Bronchial epithelial cell (primary cell): Measurements from ENCODE around the gene PRKG1. TPM values are rescaled to one million over a fixed set of nuclear protein-coding genes. Genes with fewer than 3 reads are reported as not detected.
"Not testable (repeated sequence)": the region's sequence is repeated elsewhere in the genome, so short reads cannot be mapped to it uniquely, and the experiment has no call there.

Experiments used
- DNase-seq: peaks from one replicate; pipeline ENCODE4 v3.0.0-alpha.2; 2010; ENCODE audit warnings: low read depth
- FAIRE-seq: peaks from 2 replicates; lab custom pipeline; 2011; peaks lifted over from hg19 to GRCh38; lab: Jason Lieb, UNC
- H3K27me3 ChIP-seq: 2 replicates; pipeline ENCODE4 v1.5.1; 2011; ENCODE audit warnings: low read length; ENCODE audit not compliant: control insufficient read depth, insufficient read depth
- H3K36me3 ChIP-seq: 2 replicates; pipeline ENCODE4 v1.5.1; 2011; ENCODE audit warnings: low read length; ENCODE audit not compliant: control insufficient read depth, insufficient read depth
- H3K4me3 ChIP-seq: 2 replicates; pipeline ENCODE4 v1.5.1; 2011; ENCODE audit warnings: mild to moderate bottlenecking, low read depth, low read length, control low read depth
- CTCF ChIP-seq: IDR thresholded peaks from 2 replicates; pipeline ENCODE4 v1.5.1; 2011; ENCODE audit warnings: mild to moderate bottlenecking, moderate library complexity, low read length, control low read depth, inconsistent platforms; ENCODE audit not compliant: insufficient read depth, severe bottlenecking
- total RNA-seq: library from RNA; depleted of rRNA; stranded (reverse); fragments of >200 nt; gene quantifications from 2 replicates; pipeline ENCODE4 v1.2.1, GENCODE V29; 2014

Gene PRKG1
- total RNA-seq, 1 donor from 2014 or later = 0.26 TPM

- no peak for TF ChIP-seq CTCF
- no peaks in the 10 kb centered on the region for H3K36me3 ChIP-seq
- H3K4me3 ChIP-seq = no peak overlapping the region
- FAIRE-seq (no peak), DNase-seq (no peak)
- H3K27me3 ChIP-seq = no peaks in the 10 kb centered on the region
Observed at GRCh38 chr10:52187521-52188258, 1113.4 kb downstream of the PRKG1 start.

GRCh38 chr10:52191049-52191448, 1116.8 kb downstream of the PRKG1 start:
- Histone ChIP-seq H3K27me3 (no peaks in the 10 kb centered on the region), H3K36me3 (no peaks in the 10 kb centered on the region), H3K4me3 (no peak overlapping the region)
- no peak for DNase-seq
- FAIRE-seq = no peak
- no peak for TF ChIP-seq CTCF

- no peak for TF ChIP-seq CTCF
- Histone ChIP-seq H3K36me3 (no peaks in the 10 kb centered on the region), H3K27me3 (no peaks in the 10 kb centered on the region), H3K4me3 (no peak overlapping the region)
- FAIRE-seq (no peak), DNase-seq (no peak)
Observed at GRCh38 chr10:52194191-52194590, 1119.9 kb downstream of the PRKG1 start.

- no peaks in the 10 kb centered on the region for H3K36me3 ChIP-seq
- no peak overlapping the region for H3K4me3 ChIP-seq
- FAIRE-seq = no peak
- DNase-seq = no peak
- TF ChIP-seq CTCF = no peak
- no peaks in the 10 kb centered on the region for H3K27me3 ChIP-seq
Observed at GRCh38 chr10:52194716-52195115, 1120.4 kb downstream of the PRKG1 start.

GRCh38 chr10:52197098-52197497, 1122.8 kb downstream of the PRKG1 start:
- H3K27me3 ChIP-seq = no peaks in the 10 kb centered on the region
- TF ChIP-seq CTCF = no peak
- FAIRE-seq (no peak), DNase-seq (no peak)
- no peaks in the 10 kb centered on the region for H3K36me3 ChIP-seq
- no peak overlapping the region for H3K4me3 ChIP-seq

- H3K36me3 ChIP-seq = no peaks in the 10 kb centered on the region
- H3K27me3 ChIP-seq = no peaks in the 10 kb centered on the region
- no peak overlapping the region for H3K4me3 ChIP-seq
- FAIRE-seq = no peak
- TF ChIP-seq CTCF = no peak
- DNase-seq = no peak
Observed at GRCh38 chr10:52198540-52198939, 1124.3 kb downstream of the PRKG1 start.

- H3K27me3 ChIP-seq, H3K36me3 ChIP-seq, H3K4me3 ChIP-seq, DNase-seq, FAIRE-seq: not testable (repeated sequence)
Observed at GRCh38 chr10:52204906-52205305, 1130.6 kb downstream of the PRKG1 start.
